Stimulated activated CD8-positive, alpha-beta memory T cell treated with anti-CD3 and anti-CD28 coated beads, Interleukin-4, amount 100 ng/mL, for 24 hours (primary cell): ENCODE measurements around the gene APMAP.

Experiments used
- DNase-seq: peaks from one replicate; pipeline ENCODE4 v3.0.0-alpha.2; 2020; ENCODE audit warnings: low read depth

APMAP gene

GRCh38 chr20:24965065-24965919 lies 27.3 kb downstream of the APMAP start:
- no peak for DNase-seq

- no peak for DNase-seq
Observed at GRCh38 chr20:24964506-24964840, 28.1 kb downstream of the APMAP start.

- DNase-seq, result no peak
Observed at GRCh38 chr20:24963672-24964505, 28.7 kb downstream of the APMAP start.

GRCh38 chr20:24962510-24962909 lies 30.0 kb downstream of the APMAP start:
- no peak for DNase-seq

GRCh38 chr20:24962182-24962492 lies 30.4 kb downstream of the APMAP start:
- no peak for DNase-seq

- no peak for DNase-seq
Observed at GRCh38 chr20:24961384-24962181, 31.0 kb downstream of the APMAP start.

GRCh38 chr20:24960861-24961260 lies 31.7 kb downstream of the APMAP start:
- DNase-seq, result no peak

- no peak for DNase-seq
Observed at GRCh38 chr20:24960302-24960801, 32.2 kb downstream of the APMAP start.

GRCh38 chr20:24959591-24960301 lies 32.8 kb downstream of the APMAP start:
- DNase-seq, result no peak

- no peak for DNase-seq
Observed at GRCh38 chr20:24958506-24959385, 33.8 kb downstream of the APMAP start.

- DNase-seq, result no peak
Observed at GRCh38 chr20:24957326-24958016, 35.1 kb downstream of the APMAP start.

GRCh38 chr20:24956001-24956841 lies 36.3 kb downstream of the APMAP start:
- no peak for DNase-seq

GRCh38 chr20:24955045-24955444 lies 37.5 kb downstream of the APMAP start:
- no peak for DNase-seq

GRCh38 chr20:24954566-24954965 lies 38.0 kb downstream of the APMAP start:
- DNase-seq, result no peak

- no peak for DNase-seq
Observed at GRCh38 chr20:24954151-24954550, 38.4 kb downstream of the APMAP start.

GRCh38 chr20:24953621-24954133 lies 38.9 kb downstream of the APMAP start:
- no peak for DNase-seq

GRCh38 chr20:24953209-24953575 lies 39.4 kb downstream of the APMAP start:
- no peak for DNase-seq

GRCh38 chr20:24952376-24953208 lies 40.0 kb downstream of the APMAP start:
- DNase-seq, result no peak
